ENCODE results near the gene SLC12A4.
"Not testable (repeated sequence)": the region's sequence is repeated elsewhere in the genome, so short reads cannot be mapped to it uniquely, and the experiment has no call there.

SLC12A4 gene

DNA sequence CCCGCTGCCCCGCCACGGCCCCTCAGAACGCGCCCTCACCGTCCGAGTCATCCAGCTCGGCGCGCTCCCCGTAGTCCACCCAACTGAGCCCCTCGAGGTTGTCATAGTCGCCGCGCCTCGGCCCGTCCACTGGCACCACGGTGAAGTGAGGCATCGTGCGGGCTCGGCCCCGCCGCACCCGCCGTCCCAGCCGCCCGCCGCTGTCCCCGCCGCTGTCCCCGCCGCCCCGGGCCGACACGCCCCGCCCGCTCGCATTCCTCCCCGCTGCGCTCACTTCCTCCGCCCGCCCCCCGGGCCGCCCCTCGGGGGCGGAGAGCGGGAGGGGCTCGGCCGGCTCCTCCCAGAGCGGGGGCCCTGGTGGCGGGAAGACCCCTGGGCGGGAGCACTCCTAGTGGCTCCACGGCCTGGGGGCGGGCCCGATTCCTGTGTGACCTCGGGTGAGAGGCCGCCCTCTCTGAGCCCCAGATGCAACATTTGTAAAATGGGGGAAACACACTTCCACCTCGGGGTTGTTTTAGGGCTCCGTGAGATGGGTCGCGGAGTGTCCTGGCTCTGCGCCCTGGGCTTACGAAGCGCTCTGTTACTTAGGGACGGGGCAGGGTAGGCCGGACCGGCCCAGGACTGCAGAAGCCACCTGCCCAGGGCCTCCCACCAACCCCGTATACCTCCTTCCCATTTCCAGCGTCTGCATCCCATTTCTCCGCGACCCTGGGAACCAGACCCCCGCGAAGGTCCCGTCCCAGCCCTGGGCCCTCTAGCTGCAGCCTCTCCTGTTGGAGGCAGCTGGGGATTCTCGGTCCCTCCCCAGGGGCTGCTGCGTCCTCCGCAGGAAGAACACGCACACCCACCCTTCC, at the start of gene SLC12A4:
TSS of gene SLC12A4 (minus strand) at position 238 of the 854 bp plus-strand sequence. CDS start at position 154, 84 bp downstream.
- peak; percentile 4 for DNase-seq

DNA sequence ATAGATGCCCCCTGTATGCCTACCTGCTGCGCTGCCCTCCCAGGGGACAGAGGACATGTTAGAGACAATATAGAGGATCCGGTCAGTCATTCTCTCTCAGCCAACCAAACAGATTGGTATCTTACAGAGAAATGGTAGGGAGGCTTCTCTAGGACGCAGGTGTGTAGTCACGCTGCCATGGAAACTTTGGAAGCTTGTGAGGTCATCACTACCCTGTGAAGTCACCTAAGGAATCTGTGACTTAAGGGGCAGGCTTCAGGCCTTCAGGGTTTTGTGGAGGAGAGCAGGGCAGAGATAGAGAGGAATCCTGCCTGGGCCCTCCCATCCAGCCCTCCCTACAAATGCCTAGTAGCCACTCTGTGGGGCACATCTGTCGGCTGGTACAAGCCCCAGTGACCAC, 47.2 kb upstream of the SLC12A4 start, which contains the start of gene DPEP2NB:
TSS of gene DPEP2NB (minus strand) at position 231 of the 400 bp plus-strand sequence. CDS start at position 90, 141 bp downstream.
- DNase-seq = no peak

DNA sequence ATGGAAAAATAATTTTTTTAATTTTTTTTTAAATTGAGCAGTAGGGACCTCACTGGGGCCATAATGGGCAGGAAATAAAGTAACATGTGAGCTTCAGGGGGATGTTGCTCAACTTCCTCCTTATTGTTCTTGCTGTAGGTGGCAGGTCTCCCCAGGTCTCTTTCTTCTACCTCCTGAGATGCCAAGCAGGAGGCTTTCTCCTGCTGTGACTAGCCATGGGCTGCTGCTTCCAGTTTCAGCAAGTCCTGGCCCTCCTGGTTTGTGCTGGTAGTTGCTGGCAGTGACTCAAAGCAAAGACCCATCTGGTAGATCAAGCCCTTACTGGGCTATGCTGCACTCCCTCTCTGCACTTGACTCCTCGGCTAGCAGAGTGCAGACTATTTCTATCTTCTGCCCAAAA, 45.0 kb upstream of the SLC12A4 start:
- no peak for DNase-seq

DNA sequence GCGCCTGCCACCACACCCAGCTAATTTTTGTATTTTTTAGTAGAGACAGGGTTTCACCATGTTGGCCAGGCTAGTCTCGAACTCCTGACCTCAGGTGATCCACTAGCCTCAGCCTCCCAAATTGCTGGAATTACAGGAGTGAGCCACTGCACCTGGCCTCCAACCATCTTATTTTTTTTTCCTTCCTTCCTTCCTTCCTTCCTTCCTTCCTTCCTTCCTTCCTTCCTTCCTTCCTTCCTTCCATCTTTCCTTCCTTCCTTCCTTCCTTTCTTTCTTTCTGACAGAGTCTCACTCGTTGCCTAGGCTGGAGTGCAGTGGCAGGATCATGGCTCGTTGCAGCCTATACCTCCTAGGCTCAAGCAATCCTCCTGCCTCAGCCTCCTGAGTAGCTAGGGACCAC, 41.4 kb upstream of the SLC12A4 start:
- DNase-seq = not testable (repeated sequence)

DNA sequence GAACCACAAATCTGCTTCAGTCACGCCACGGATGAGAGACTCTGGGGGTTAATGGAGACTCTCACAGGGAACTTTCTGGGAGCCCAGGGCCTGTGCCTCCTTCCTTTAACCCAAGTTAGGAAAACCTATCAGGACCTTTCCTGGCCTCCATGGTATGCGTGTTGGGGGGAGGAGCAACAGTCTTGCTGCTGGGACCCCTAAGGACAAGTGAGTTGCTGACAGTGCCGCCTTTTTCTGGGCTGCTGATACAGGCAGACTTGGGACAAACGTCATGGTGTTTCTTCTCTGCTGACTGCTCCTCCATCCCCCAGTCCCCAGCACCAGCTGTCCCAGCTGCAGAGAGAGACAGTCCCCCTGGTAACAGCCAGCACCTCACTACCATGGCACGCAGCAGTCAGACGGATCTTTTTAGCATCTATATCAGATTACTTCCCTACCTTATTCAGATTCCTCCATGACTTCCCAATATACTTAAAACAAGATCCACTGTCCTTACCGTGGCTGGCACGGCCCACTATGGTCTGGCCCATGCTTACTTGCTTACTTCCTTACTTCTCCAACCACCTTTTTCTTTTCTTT, 40.8 kb upstream of the SLC12A4 start:
- no peak for DNase-seq

DNA sequence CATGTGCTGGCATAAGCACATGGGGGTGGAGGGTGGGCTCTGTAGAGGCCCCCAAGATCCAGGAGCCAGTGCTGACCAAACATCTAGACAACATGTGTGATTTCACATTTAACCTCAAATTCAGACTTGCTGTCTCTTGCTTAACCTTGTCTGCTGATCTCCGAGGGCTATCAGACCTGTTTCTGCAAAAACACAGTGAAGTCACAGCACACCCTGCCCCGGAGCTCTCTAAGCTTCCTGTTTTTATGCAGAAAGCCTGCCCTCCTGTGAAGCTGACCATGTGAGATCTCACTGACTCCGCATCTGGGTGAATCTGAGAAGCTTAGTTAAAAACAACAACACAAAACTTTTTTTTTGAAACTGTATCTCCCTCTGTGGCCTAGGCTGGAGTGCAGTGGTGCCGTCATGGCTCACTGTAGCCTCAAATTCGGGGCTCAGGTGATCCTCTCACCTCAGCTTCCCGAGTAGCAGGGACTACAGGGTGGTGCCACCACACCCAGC, 37.4 kb upstream of the SLC12A4 start:
- DNase-seq = no peak

DNA sequence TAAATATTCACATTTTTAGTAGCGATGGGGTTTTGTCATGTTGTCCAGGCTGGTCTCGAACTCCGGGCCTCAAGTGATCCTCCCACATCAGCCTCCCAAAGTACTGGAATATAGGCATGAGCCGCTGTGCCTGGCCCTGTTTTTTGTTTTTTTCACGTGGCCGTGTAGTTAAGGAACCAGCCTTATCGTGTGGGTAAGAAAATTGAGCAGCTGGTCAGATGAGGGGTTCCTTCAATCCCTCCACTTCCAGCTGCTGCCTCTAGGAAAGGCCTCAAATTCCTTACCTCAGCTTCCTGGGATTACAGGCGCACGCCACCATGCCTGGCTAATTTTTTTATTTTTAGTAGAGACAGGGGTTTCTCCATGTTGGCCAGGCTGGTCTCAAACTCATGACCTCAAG, 36.8 kb upstream of the SLC12A4 start:
- no peak for DNase-seq

DNA sequence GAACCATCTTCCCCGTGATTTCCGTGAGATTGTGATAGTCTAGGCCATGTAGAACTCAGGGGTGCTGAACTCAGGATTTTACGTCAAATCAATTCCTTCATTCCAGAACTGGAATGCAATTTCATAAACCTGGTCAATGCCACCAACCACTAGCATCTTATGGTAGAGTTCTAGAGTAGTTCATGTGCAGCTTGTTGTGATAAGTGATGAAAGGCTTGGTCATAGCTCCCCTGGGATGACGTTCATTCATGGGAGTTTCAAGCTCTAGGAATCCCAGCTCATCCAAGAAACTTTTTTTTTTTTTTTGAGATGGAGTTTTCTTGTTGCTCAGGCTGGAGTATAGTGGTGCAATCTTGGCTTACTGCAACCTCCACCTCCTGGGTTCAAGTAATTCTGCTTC, 34.6 kb upstream of the SLC12A4 start:
- DNase-seq = no peak

DNA sequence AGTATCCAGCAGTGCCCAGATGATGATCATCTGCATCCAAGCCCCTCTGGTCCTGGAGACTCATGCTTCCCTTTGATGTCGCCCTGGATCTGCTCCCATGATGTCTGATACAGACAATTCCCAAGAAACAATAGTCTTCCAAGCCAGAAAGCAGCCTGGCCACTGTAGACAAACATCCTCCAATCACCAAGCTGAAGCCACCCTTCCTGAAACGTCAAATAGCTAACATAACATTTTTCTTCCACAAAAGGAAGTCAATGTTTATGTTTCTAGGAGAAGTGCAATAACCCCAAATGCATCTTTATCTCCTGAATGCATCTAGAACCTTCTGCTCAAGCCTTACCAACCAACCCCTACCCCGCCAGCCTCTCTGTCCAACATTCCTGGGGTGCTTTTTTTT, 32.0 kb upstream of the SLC12A4 start:
- DNase-seq = no peak

DNA sequence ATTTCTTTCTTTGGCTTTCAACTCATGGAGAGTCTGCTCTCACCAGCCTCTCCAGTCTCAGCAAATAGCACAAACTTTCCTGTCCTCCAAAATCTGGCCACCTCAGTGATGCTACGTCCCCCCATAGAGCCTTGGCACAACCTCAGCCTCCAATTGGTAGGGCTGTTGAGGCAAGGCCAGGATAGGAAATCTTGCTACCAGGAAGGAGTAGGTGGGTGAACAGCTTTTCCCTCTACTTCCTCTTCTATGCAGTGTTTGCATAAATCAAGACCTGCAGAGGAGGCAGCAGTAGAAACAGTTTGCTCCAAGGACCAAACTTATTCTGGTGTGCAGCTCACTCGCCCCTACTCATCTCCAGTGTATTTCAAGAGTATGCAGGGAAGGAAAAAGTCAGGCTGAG, 31.5 kb upstream of the SLC12A4 start:
- DNase-seq = no peak

DNA sequence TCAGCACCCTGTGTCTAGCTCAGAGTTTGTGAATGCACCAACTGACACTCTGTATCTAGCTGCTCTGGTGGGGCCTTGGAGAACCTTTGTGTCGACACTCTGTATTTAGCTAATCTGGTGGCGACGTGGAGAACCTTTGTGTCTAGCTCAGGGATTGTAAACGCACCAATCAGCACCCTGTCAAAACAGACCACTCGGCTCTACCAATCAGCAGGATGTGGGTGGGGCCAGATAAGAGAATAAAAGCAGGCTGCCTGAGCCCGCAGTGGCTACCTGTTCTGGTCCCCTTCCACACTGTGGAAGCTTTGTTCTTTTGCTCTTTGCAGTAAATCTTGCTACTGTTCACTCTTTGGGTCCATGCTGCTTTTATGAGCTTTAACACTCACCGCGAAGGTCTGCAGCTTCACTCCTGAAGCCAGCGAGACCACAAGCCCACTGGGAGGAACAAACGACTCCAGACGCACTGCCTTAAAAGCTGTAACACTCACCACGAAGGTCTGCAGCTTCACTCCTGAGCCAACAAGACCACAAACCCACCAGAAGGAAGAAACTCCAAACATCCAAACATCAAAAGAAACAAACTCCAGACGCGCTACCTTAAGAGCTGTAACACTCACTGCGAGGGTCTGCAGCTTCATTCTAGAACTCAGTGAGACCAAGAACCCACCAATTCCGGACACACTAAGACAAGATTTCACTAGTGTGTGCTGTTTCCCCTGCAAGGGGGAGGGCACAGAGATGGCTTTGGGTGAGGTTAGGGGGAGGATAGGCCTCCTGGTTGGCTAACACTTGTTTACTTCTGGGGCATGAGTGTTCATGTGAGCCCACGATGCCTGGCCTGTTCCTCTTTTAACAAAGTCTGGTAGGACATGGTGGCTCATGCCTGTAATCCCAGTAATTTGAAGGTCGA, 30.6 kb upstream of the SLC12A4 start, which contains the start of gene DPEP2:
TSS of gene DPEP2 (minus strand) at position 706 of the 910 bp plus-strand sequence. CDS start 6,272 bp downstream, outside the sequence.
- DNase-seq = not testable (repeated sequence)

DNA sequence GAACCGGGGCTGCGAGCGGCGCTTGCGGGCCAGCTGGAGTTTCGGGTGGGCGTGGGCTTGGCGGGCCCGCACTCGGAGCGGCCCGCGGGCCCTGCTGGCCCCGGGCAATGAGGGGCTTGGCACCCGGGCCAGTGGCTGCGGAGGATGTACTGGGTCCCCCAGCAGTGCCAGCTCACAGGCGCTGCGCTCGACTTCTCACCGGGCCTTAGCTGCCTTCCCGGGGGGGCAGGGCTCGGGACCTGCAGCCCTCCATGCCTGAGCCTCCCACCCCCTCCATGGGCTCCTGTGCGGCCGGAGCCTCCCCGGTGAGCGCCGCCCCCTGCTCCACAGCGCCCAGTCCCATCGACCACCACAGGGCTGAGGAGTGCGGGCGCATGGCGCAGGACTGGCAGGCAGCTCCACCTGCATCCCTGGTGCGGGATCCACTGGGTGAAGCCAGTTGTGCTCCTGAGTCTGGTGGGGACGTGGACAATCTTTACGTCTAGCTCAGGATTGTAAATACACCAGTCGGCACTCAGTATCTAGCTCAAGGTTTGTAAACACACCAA, 29.9 kb upstream of the SLC12A4 start:
- DNase-seq = not testable (repeated sequence)

DNA sequence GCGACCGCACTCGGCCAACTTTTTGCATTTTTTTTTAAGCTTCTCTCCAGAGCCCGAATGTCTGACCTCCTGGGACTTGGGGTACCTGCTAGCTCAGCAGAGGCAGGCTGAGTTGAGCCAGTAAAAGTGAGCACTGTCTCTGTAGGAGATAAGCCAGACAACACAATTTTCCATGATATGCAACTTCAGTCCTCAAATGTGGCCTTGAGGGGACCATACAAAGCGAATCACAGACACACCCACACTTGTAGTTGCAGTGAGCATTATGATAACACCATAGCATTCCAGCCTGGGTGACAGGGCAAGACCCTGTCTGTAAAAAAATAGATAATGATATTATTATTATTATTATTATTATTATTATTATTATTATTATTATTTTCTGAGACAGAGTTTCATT, 28.2 kb upstream of the SLC12A4 start:
- DNase-seq = no peak

DNA sequence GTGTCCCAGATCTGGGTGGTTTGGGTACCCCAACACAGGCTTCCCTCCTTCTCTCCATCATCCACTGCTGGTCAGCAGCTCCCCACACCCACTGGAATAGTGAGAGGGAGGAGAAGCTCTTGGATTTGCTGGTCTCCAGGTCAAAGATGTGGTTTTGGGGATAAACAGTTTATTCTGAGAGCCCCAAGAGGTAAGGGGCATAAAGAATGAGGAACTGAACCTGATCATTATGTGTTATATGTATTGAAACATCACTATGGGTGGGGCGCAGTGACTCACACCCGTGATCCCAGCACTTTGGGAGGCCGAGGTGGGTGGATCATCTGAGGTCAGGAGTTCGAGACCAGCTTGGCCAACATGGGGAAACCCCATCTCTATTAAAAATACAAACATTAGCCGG, 27.0 kb upstream of the SLC12A4 start:
- no peak for DNase-seq

DNA sequence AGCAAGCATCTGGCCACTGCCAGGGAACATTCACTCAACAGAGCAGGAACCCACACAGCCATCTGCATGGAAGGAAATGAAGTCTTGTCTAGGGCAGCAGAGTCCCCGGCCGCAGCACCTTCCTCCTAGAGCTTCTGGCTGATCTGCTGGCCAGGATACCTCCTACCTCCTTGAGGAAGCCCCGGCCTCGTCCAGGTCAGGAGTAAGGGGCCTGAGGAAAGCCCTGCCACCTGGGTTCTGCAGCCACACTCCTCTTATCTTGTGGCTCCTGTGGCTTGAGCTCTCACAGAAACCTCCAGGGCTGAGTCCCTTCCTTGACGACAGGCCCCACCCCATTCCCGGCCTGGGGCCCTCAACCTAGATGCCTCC, 25.6 kb upstream of the SLC12A4 start:
- DNase-seq = not testable (repeated sequence)

DNA sequence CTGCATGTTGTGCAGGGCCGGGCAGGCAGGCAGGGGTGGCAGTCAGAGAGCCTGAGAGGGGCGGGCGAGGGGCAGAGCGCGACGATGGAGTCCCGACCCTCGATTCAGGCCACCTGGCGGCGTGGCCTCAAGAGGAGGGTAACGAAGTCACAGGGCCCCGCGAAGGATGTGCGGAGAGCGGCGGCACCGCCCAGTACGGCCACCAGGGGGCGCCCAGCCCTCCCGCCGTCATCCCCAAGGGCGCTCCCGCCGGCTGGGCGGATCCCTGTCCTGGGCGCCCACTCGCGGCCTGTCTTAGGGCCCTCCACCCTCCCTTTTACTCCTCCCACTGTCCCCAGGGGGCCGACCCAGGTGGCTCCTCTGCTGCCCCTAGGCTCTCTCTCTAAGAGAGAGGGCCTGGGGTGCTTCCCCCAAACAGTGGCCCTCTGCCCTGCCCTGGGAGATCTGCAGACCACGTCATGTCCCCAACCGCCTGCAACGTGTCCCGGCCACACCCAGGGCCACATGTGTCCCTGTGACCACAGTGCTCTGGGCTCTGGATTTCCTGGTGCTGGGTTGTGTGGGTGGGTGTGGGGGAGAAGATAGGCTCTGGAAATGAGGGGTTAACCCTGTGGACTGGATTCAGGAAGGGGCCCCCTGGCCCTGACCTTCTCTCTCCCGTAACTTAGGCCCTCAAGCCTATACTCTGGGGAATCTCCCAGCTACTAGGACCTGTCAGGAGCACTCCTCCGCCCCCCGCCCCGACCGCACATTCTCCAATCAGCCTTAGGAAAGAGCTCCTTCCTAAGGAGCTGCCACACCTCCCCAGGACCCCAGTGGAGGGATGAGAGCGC, 25.0 kb upstream of the SLC12A4 start:
- peak; percentile 7 for DNase-seq

DNA sequence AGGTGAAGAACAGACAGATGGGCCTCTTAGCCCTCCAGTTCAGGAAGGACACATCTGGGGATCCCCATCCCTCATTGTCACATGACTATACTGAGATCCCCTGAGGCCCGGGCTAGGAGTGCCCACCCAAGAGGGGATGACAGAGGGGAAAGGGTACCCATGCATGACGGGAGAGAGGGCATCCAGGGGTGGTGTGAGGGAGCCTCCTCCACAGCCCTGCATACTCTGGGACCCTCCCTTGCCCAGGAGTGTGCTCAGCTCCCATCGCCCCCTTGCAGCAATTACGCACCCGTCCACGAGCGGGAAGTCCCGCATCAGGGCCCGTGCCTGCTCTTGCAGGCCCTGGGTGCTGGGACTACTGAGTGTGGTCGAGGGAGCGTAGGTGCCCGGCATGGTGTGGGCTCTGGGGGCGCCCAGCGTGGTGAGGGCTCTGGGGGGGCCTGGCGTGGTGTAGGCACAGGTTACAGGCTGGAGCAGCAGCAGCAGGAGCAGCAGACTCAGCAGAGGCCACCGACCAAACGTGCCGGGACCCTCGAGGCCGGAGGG, 24.3 kb upstream of the SLC12A4 start:
- no peak for DNase-seq

DNA sequence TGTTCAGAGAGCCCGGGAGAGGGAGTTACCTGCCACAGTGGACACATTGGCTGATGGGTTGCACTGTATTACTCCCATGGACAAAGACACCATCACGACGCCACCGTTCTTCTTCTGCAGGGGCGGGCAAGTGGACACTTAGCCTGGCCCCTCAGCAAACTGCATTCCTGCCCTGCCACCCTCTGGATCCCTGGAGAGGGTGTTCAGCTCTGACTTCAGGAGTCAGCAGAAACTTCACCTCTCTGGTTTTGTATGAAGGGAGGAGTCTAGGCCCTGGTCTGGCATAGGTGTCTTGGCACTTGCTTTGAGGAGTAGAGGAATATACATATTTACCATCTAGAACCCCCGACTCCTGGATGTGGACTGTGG, 21.6 kb upstream of the SLC12A4 start:
- DNase-seq = no peak

DNA sequence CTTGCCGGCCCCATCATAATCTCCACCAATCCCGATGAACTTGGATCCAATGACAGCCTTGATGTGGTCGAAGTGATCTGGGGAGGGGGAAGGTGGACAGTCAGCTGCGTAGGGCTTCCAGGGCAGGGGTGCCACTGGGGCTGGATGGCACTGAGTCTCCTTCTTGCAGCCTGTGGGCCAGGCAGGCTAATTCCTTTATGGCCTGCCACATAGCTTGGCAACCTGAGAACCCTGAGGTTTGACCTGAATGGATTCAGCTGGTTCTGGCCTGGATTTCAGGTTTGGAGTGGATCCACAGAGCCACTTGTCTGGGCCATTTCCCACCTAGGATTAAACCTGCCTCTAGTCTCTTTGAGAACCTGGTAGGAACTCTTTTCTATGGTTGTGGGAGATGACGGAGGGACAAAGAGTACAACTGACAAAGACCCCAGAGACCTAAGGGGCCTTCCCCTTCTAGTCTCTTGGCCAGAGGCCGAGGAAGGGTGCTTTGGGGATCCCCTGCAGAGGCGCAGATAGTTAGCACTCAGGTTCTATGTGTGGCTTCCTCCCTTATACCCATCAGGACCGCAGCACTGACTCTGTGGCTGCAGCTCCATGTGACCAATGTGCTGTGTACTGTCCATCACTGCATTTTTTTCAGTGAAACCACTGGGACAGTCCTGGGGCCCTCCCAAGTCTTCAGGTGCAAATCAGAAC, 21.0 kb upstream of the SLC12A4 start:
- no peak for DNase-seq

DNA sequence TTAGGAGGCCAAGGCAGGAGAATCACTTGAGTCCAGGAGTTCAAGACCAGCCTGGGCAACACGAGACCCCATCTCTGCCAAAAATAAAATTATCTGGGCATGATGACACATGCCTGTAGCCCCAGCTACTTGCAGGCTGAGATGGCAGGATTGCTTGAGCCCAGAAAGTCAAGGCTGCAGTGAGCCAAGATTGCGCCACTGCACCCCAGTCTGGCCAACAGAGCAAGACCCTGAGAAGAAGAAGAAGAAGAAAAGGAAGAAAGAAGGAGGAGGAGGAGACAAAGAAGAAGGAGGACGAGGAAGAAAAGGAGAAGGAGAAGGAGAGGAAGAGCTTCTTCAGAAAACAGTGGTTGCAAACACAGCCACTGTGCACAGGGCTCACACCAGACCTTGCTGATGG, 20.2 kb upstream of the SLC12A4 start:
- no peak for DNase-seq
